H1 (cell line): ENCODE results near the gene UGT1A9. TPM values are rescaled to one million over a fixed set of nuclear protein-coding genes. Genes with fewer than 3 reads are reported as not detected.

Experiments
- ATF2 ChIP-seq: IDR thresholded peaks from 2 replicates; pipeline ENCODE4 v1.6.1; 2012; ENCODE audit warnings: low read length, inconsistent platforms
- polyA plus RNA-seq, 7 experiments: library from polyadenylated mRNA; depleted of rRNA in 3 of 7; stranded (reverse) in 5 of 7; unstranded in 2 of 7; fragments of >200 nt in 5 of 7; fragments of 200-250 nt in 2 of 7; gene quantifications; 1 replicate in 5 of 7; 2 replicates in 1 of 7; 4 replicates in 1 of 7; pipeline versions ENCODE4 v1.2.1 to v1.2.3, GENCODE V29; 2011 to 2013; ENCODE audit warnings: missing spikeins in 2 of 7, mixed read lengths in 2 of 7
- total RNA-seq: library from RNA; stranded (reverse); fragmentation: NEBNext Ultra II Directional; extraction: Animal tissue kit (Norgen Biotek cat#: 25700); gene quantifications from 2 replicates; pipeline ENCODE4 v1.2.1, GENCODE V29; 2021

The UGT1A9 gene
- total and polyA plus RNA-seq, 2 of the 8 experiments (the other 6 are each of a cell fraction or from before 2014, with no cell fraction given) = not detected

GRCh38 chr2:233772153-233772552 lies 100.5 kb downstream of the UGT1A9 start (continued):
- TF ChIP-seq ATF2 = no peak
